Thoracic aorta (tissue), 2 donors: ENCODE results near the gene UNC13D. TPM values are rescaled to one million over a fixed set of nuclear protein-coding genes. Genes with fewer than 3 reads are reported as not detected.

Experiments
- ATAC-seq: fragments of 150-250 bp; one replicate; pipeline ENCODE4 v1.8.0; 2017; ENCODE audit warnings: low read depth; ENCODE audit not compliant: insufficient number of reproducible peaks, low FRiP score
- DNase-seq: peaks from one replicate; pipeline ENCODE4 v3.0.0-alpha.2; 2020; ENCODE audit warnings: low spot score
- H3K27ac ChIP-seq, 2 donors: fragments of 200-600 bp; sonication (generic); 1 replicate in 1 of 2; 2 replicates in 1 of 2; pipeline ENCODE4 v1.5.1; 2016; ENCODE audit warnings: mild to moderate bottlenecking in 2 of 2, moderate library complexity in 2 of 2
- H3K27me3 ChIP-seq: fragments of 200-600 bp; sonication (generic); replicated peaks from 2 replicates; pipeline ENCODE4 v1.6.0; 2016; ENCODE audit warnings: mild to moderate bottlenecking; ENCODE audit not compliant: insufficient read depth
- H3K36me3 ChIP-seq: fragments of 200-600 bp; sonication (generic); one replicate; pipeline ENCODE4 v1.5.1; 2016
- H3K4me1 ChIP-seq, 2 donors: fragments of 200-600 bp; sonication (generic); 1 replicate in 1 of 2; 2 replicates in 1 of 2; pipeline versions ENCODE4 v1.5.1 to v1.6.0; 2016; ENCODE audit warnings: low read depth in 2 of 2, mild to moderate bottlenecking in 1 of 2; ENCODE audit not compliant: control insufficient read depth in 1 of 2
- H3K4me3 ChIP-seq: fragments of 200-600 bp; sonication (generic); 2 replicates; pipeline ENCODE4 v1.5.1; 2016; ENCODE audit warnings: mild to moderate bottlenecking
- H3K9me3 ChIP-seq: fragments of 200-600 bp; sonication (generic); 2 replicates; pipeline ENCODE4 v1.5.1; 2016
- total RNA-seq, 2 donors: library from RNA; depleted of rRNA; stranded (reverse); fragments of >200 nt; gene quantifications; one replicate each; pipeline versions ENCODE4 v1.1.0 to v1.2.3, GENCODE V29; 2016
- TF ChIP-seq, protein P1 (sequence below): fragments of 200-600 bp; sonication (generic); IDR thresholded peaks from one replicate; pipeline ENCODE4 v1.5.1; 2019; ENCODE audit warnings: antibody characterized with exemption

UNC13D gene
- total RNA-seq, 2 donors from 2014 or later: 13.5 to 36.0 TPM

GRCh38 chr17:75850928-75851692 is 6.9 kb upstream of the UNC13D start:
- Histone ChIP-seq H3K4me3 (no peak overlapping the region), H3K36me3 (peaks cover 58% of the 10 kb centered on the region), H3K27ac (peak overlapping the region in 1 of 2 donors; percentile 10), H3K4me1 (peaks cover 18 to 41% of the 10 kb centered on the region in 2 donors), H3K9me3 (no peaks in the 10 kb centered on the region), H3K27me3 (no peaks in the 10 kb centered on the region)
- ATAC-seq: no peak
- DNase-seq: no peak
- TF ChIP-seq, protein P1, sequence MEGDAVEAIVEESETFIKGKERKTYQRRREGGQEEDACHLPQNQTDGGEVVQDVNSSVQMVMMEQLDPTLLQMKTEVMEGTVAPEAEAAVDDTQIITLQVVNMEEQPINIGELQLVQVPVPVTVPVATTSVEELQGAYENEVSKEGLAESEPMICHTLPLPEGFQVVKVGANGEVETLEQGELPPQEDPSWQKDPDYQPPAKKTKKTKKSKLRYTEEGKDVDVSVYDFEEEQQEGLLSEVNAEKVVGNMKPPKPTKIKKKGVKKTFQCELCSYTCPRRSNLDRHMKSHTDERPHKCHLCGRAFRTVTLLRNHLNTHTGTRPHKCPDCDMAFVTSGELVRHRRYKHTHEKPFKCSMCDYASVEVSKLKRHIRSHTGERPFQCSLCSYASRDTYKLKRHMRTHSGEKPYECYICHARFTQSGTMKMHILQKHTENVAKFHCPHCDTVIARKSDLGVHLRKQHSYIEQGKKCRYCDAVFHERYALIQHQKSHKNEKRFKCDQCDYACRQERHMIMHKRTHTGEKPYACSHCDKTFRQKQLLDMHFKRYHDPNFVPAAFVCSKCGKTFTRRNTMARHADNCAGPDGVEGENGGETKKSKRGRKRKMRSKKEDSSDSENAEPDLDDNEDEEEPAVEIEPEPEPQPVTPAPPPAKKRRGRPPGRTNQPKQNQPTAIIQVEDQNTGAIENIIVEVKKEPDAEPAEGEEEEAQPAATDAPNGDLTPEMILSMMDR: no peak

GRCh38 chr17:75849724-75850123 is 5.5 kb upstream of the UNC13D start:
- Histone ChIP-seq H3K4me3 (no peak overlapping the region), H3K4me1 (peaks cover 30 to 54% of the 10 kb centered on the region in 2 donors)

GRCh38 chr17:75849279-75849646 is 5.1 kb upstream of the UNC13D start:
- Histone ChIP-seq H3K4me3 (no peak overlapping the region), H3K9me3 (no peaks in the 10 kb centered on the region), H3K36me3 (peaks cover 62% of the 10 kb centered on the region), H3K27ac (no peak overlapping the region), H3K4me1 (peaks cover 32 to 55% of the 10 kb centered on the region in 2 donors), H3K27me3 (no peaks in the 10 kb centered on the region)
- no peak for ATAC-seq
- no peak for DNase-seq
- TF ChIP-seq, protein P1: no peak

More at GRCh38 chr17:75849724-75850123, 5.5 kb upstream of the UNC13D start:
- Histone ChIP-seq H3K27me3 (no peaks in the 10 kb centered on the region), H3K27ac (peak overlapping the region in 1 of 2 donors; percentile 11), H3K36me3 (peaks cover 62% of the 10 kb centered on the region), H3K9me3 (no peaks in the 10 kb centered on the region)
- no peak for DNase-seq
- no peak for ATAC-seq
- TF ChIP-seq, protein P1: no peak

- H3K27me3 ChIP-seq: no peaks in the 10 kb centered on the region
- H3K36me3 ChIP-seq: peaks cover 62% of the 10 kb centered on the region
- no peak for ATAC-seq
- DNase-seq: no peak
- peak overlapping the region in 1 of 2 donors; percentile 21 for H3K27ac ChIP-seq
- H3K4me1 ChIP-seq: peaks cover 28 to 49% of the 10 kb centered on the region in 2 donors
- TF ChIP-seq, protein P1: peak; percentile 46
- H3K9me3 ChIP-seq: no peaks in the 10 kb centered on the region
- H3K4me3 ChIP-seq: no peak overlapping the region
Measured at GRCh38 chr17:75848523-75849278, 4.5 kb upstream of the UNC13D start.
